Stimulated activated CD4-positive, alpha-beta T cell treated with anti-CD3 and anti-CD28 coated beads, Interleukin-12 subunit alpha, Interleukin-12 subunit beta, amount 100 ng/mL, for 48 hours (primary cell): Measurements from ENCODE around the gene TMEM109.

Experiments used
- DNase-seq, 3 donors: peaks; one replicate each; pipeline ENCODE4 v3.0.0-alpha.2; 2020; ENCODE audit warnings: low read depth in 2 of 3, low spot score in 1 of 3

TMEM109 gene

GRCh38 chr11:60939855-60940254, 25.9 kb downstream of the TMEM109 start:
- DNase-seq: no peak

GRCh38 chr11:60941371-60942119, 27.6 kb downstream of the TMEM109 start:
- DNase-seq: no peak

GRCh38 chr11:60942219-60942618, 28.3 kb downstream of the TMEM109 start:
- no peak for DNase-seq

DNA sequence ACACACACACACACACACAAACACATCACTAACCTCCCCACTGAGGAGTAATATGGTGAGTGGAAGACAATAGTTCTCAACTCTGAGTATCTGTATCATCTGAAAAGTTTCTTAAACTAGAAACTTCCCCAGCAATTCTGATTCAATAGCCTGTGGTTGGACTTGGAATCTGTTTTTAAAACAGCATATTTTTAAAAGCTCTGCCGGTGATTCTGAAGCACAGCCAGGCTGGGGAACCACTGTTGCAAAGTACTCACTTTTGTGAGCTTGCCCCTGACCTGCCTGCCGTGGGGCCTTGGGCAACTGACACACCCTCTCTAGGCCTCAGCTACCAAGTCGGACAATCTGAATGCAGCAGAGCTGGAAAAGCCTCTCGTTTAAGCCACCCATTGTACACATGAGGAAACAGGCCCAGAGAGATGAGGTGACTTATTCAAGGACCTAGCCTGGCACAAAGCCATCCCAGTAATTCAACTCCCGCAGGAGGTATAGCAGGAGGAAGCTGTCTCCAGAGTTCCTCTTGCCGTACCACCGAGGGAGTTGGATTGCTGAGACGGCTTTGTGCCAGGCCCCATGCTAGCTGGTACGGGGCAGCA, 29.1 kb downstream of the TMEM109 start:
- DNase-seq: no peak

DNA sequence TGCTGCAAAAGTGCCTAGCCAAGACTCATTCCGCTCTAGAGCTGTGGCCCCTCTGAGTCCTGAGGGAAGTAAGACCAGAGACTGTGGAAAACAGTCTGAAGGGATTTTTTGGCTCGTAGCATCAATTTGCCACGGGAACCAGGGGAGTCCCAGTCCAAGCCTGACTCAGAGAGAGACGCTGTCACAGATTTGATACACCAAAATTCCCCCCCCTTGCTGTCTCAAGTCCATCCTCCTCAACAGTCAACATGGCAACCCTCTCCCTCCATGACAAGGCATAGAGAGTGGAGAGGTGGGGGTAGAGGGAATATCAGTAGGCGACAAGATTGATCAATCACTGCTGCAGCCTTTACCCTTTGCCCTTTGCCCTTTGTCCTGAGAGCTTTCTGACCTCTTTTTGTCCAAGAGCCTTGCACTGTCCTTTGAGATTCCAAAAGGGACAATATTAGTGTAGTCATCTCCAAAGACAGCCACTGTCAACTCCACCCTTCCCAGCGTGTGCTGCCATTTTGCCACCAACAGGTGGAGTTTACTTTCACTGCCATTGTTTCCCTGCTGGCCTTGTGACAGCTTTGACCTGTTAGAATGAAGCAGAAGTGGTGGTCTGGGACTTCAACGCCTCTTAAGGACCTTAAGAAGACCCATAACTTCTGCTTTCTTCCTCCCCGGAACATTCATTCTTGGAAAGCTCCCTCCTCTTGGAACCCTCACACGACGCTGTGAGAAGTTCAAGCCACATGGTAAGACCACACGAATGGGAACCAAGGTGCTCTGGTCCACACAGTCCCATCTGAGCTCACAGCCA, 30.7 kb downstream of the TMEM109 start:
- no peak for DNase-seq

- DNase-seq: no peak
These were observed 31.3 kb downstream of the TMEM109 start for GRCh38 chr11:60945295-60945667.

- no peak for DNase-seq
These were observed 32.8 kb downstream of the TMEM109 start for GRCh38 chr11:60946601-60947264.

DNA sequence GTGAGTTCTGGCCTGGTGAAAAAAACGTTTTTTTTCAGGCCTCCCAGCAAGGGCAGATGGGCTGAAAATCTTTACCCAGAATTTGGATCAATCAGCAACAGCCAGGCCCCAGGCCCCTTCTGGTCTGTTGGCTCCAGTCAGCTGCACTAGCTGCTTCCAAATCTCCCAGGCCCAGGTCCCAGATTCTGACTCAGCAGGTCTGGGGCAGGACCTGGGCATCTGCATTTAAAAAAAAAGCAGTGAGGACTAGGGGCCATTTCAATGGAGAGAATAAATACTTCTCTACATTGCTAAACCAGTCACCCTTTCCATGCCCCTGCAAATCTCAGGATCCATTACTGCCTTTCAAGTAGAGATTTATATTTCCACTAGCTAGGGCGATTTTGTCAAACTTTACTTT, 33.7 kb downstream of the TMEM109 start:
- DNase-seq: no peak

DNA sequence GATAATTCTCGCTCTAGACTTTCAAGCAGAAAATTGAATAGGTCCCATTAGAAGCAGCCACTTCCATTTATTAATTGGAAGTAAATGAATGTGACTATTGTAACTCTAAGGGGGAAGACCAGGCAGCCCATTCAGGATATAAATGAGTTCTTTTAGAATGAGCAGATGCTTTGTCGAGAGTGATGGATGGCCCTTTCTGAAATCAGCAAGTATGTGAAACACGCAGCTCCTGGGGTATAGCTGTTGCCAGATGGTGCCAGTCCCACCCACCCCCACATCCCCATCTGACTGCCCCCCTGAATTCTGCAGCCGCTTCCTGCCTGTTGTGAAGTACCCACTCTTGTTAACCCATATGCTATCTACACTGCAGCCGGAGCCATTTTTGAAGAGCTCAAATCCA, 34.3 kb downstream of the TMEM109 start:
- DNase-seq: no peak

GRCh38 chr11:60950024-60950423, 36.1 kb downstream of the TMEM109 start:
- no peak for DNase-seq

GRCh38 chr11:60950933-60951605, 37.1 kb downstream of the TMEM109 start:
- DNase-seq: no peak

DNA sequence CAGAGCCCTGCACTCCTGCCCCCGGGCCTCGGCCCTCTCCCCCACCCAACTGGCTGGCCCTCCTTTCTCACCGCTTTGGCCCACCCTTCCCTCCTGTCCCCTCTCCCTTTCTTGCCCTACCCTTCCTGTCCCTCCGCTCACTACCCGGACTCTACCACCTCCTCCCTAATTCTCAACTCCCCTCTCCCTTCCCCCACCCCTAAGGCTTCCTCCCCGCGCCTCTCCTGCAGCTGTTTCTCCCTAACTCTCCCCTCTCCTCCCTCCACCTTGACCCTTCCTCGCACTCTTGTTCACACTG, 37.6 kb downstream of the TMEM109 start:
- DNase-seq: no peak

DNA sequence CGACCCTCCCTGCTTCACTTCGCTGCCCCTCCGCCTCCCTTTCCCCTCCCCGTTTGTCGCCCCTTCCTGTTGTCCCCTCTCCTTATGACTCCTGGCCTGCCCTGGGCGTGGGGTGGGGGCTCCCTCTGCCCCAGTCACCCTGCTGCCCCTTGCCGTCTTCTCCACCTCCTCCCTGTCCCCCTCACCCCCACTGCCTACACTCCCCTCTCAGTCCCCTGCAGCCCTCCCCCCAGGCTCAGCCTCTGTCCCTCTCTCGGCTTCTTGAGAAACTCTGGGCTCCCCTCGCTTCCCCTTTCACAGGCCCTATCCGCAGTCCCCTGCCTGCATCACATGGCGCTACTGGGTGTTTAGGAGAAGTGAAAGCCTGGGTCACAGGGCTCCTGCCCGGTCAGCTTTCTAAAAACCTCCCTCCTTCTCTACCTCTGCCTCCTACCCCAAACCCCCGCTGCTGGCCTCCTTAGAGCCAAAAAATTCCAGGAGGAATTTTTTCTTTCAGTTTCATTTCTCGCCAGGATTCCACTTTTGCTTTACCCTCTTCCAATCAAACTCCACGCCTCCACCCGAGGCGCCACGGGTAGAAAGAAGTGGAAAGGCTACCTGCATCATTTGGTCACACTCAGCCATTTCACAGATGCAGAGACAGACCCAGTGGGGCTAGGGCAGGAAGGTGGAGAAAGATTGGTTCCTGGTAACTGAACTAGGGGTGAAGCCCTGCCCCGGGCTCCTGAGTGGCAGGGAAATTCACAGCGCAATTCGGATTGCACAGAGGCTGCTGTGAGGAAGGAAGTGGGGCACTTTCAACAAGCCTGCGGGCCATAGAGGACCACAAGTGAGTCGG, 38.2 kb downstream of the TMEM109 start, which contains the start of gene SLC15A3:
Gene SLC15A3, minus strand, starts transcription at position 273 of the 838 bp plus-strand sequence. CDS start 625 bp downstream, outside the sequence.
- DNase-seq: no peak

DNA sequence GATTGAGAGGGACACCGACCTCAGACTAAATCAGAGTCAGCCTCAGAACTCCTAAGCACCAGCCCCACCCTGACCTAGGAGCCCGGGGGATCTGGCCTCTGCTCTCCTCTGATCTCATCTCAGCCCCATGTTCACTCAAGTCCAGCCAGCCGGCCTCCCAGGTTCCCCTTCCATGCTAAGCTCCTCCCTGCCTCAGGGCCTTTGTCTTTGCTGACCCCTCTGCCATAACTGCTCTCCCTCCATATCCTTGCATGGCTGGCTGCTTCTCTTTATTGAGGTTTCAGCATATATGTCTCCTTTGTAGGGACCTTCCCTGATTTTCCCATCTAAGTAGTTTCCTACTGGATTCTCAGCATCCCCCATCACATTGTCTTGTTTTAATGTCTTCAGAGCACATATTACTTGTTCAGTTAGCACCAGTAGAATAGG, 38.8 kb downstream of the TMEM109 start:
- DNase-seq: no peak

DNA sequence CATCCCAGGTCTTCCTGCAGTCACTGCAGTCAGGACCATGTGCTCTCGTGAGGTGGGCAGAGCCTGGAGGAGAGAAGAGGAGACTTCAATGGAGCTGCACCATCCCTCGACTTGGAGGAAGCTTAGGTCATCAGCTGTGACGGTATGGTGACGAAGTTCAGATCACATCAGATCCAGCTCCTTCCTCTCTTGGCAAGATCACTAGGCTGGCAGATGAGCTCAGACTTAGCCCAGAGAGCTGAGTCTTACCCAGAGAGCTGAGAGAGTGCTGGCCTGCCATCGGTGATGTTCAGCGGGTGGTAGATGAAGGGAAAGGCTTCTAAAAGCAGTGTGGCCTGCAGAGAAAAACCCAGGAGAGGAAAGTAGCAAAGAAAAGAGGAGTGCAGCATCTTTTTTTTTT, 39.8 kb downstream of the TMEM109 start:
- DNase-seq: no peak

DNA sequence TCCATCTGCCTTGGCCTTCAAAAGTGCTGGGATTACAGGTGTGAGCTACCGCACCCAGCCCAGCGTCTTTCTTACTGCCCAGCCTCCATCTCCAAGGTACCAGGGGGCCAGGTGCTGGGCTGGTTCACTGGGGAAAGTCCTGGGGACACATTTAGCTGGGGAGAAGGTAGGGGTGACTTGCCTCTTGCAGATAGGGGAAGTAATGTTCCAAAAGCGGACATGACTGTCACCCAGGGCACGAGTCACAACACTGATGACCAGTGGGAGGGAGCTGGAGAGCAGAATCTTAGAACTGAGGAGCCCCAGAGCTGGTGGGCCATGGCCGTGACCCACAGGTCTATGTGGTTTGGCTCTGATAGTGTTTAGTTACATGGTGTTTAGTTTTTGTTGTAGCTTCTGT, 40.5 kb downstream of the TMEM109 start:
- DNase-seq: no peak

- no peak for DNase-seq
These were observed 41.6 kb downstream of the TMEM109 start for GRCh38 chr11:60955571-60955970.

DNA sequence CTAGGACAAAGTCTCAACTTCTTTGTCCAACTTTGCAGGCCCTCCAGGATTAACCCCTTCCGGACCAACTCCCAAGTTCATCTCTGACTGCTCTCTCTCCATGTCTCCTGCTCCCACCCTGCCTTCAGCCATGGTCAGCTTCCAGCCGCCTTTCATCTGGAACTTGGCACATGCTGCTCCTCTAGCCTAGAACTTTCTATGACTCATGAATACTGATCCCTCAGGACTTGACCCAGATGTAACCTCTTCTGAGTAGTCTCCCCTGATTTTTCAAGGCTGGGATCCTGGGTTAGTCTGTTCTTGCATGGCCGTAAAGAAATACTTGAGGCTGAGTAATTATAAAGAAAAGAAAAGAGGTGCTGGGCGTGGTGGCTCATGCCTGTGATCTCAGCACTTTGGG, 43.2 kb downstream of the TMEM109 start:
- DNase-seq: no peak

DNA sequence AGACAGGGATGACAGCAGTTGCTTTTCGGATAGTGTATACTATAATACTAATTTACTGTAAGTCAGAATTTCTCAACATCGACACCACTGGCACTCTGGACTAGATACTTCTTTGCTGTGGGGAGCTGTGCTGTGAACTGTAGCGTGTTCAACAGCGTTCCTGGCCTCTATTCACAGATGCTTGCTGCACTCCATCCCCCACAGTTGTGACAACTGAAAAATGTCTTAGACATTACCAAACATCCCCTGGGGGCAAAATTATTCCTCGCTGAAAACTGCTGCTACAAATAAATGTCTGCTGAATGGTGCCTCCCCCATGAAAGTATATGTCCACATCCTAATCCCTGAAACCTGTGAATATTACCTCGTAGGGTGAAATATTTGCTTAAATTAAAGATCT, 45.5 kb downstream of the TMEM109 start:
- no peak for DNase-seq

- DNase-seq: no peak
These were observed 46.4 kb downstream of the TMEM109 start for GRCh38 chr11:60960405-60960804.
